ENCODE results near the gene CD52.

GRCh38 chr1:26278303-26278702 is 39.5 kb upstream of the CD52 start:
- TF ChIP-seq POLR2A (IDR thresholded peaks at IDR 0.05) (no peak), CTCF (IDR thresholded peaks at IDR 0.05) (no peak)
